HL-60 (cell line): ENCODE results near the gene ZNF358.

Experiments used
- DNase-seq, 2 experiments: peaks; one replicate each; pipeline ENCODE4 v3.0.0-alpha.2; 2010 to 2020; ENCODE audit warnings: low read depth in 1 of 2, low spot score in 1 of 2
- H3K27ac ChIP-seq: fragments of 250-450 bp; sonication (Bioruptor Pico); replicated peaks from 2 replicates; pipeline ENCODE4 v1.5.1; 2020; ENCODE audit warnings: mild to moderate bottlenecking, moderate library complexity
- H3K27me3 ChIP-seq: fragments of 250-450 bp; sonication (Bioruptor Pico); 2 replicates; pipeline ENCODE4 v1.5.1; 2021; ENCODE audit warnings: mild to moderate bottlenecking, moderate library complexity; ENCODE audit not compliant: insufficient read depth, poor library complexity, severe bottlenecking
- H3K4me3 ChIP-seq: replicated peaks from 2 replicates; pipeline ENCODE4 v1.5.1; 2011; ENCODE audit warnings: mild to moderate bottlenecking, control low read depth, low read length; ENCODE audit not compliant: insufficient read depth
- CTCF ChIP-seq: IDR thresholded peaks from one replicate; pipeline ENCODE4 v1.5.1; 2011; ENCODE audit warnings: low read length, control low read depth, inconsistent platforms; ENCODE audit not compliant: insufficient read depth
- GABPA ChIP-seq: IDR thresholded peaks from 2 replicates; pipeline ENCODE4 v1.6.1; 2012; ENCODE audit warnings: low read depth
- POLR2AphosphoS5 ChIP-seq: IDR thresholded peaks from 2 replicates; pipeline ENCODE4 v1.6.1; 2012; ENCODE audit warnings: low read depth
- REST ChIP-seq: IDR thresholded peaks from 2 replicates; pipeline ENCODE4 v1.6.1; 2012; ENCODE audit warnings: low read depth; ENCODE audit not compliant: insufficient replicate concordance
- SPI1 ChIP-seq: IDR thresholded peaks from 2 replicates; pipeline ENCODE4 v1.6.1; 2012; ENCODE audit warnings: low read depth, mild to moderate bottlenecking, borderline replicate concordance

Gene ZNF358

GRCh38 chr19:7550987-7551761 lies 35.3 kb downstream of the ZNF358 start:
- DNase-seq, result no peak
- H3K4me3 ChIP-seq, result no peak overlapping the region

GRCh38 chr19:7552781-7553180 lies 36.9 kb downstream of the ZNF358 start:
- no peaks in the 10 kb centered on the region for H3K27me3 ChIP-seq
- no peak for DNase-seq
- H3K27ac ChIP-seq, result no peak overlapping the region
- no peak overlapping the region for H3K4me3 ChIP-seq
- TF ChIP-seq REST (no peak), CTCF (no peak), POLR2AphosphoS5 (no peak), SPI1 (no peak), GABPA (no peak)

More at GRCh38 chr19:7550987-7551761, 35.3 kb downstream of the ZNF358 start:
- TF ChIP-seq SPI1 (no peak), REST (no peak), GABPA (no peak), POLR2AphosphoS5 (no peak), CTCF (no peak)
- Histone ChIP-seq H3K27ac (no peak overlapping the region), H3K27me3 (no peaks in the 10 kb centered on the region)

- no peak for DNase-seq
- Histone ChIP-seq H3K27ac (no peak overlapping the region), H3K27me3 (no peaks in the 10 kb centered on the region), H3K4me3 (no peak overlapping the region)
- TF ChIP-seq GABPA (no peak), POLR2AphosphoS5 (no peak), REST (no peak), CTCF (no peak), SPI1 (no peak)
Measured at GRCh38 chr19:7554565-7554964, 38.7 kb downstream of the ZNF358 start.
